PC-9 (cell line): ENCODE data around the gene PAPOLA. TPM values are rescaled to one million over a fixed set of nuclear protein-coding genes. Genes with fewer than 3 reads are reported as not detected.

ENCODE experiments used
- BruUV-seq: library from RNA; stranded (reverse); fragments of 400-500 nt; replicated peaks from 2 replicates; lab custom pipeline; 2021; lab: Mats Ljungman, UMichigan
- CTCF ChIA-PET: fragments of 300-600 bp; sonication (Branson Sonifier 250); formaldehyde crosslinking; loops from one replicate; lab custom pipeline; 2022; ENCODE audit warnings: antibody characterized with exemption; lab: Charles Lee
- POLR2A ChIA-PET: fragments of 300-600 bp; sonication (Branson Sonifier 250); formaldehyde crosslinking; loops from one replicate; lab custom pipeline; 2022; ENCODE audit warnings: antibody characterized with exemption; ENCODE audit not compliant: unreplicated experiment; lab: Charles Lee
- DNase-seq, 2 experiments: peaks; one replicate each; pipeline versions ENCODE4 v3.0.0 to v3.0.0-alpha.2; 2015 to 2022; ENCODE audit warnings: mixed read lengths in 1 of 2
- H2AFZ ChIP-seq: fragments of 200-600 bp; sonication (generic); 2 replicates; pipeline ENCODE4 v1.8.1; 2017; ENCODE audit warnings: antibody characterized with exemption
- H3F3A ChIP-seq: fragments of 200-600 bp; sonication (generic); 2 replicates; pipeline ENCODE4 v1.8.1; 2017; ENCODE audit warnings: antibody characterized with exemption, mild to moderate bottlenecking, low read depth; ENCODE audit not compliant: insufficient read depth
- H3K27ac ChIP-seq: fragments of 200-600 bp; sonication (generic); 2 replicates; pipeline ENCODE4 v1.6.1; 2016; ENCODE audit warnings: mixed run types
- H3K27me3 ChIP-seq: fragments of 200-600 bp; sonication (generic); 2 replicates; pipeline ENCODE4 v1.6.1; 2016; ENCODE audit warnings: low read depth, mixed run types; ENCODE audit not compliant: insufficient read depth
- H3K36me3 ChIP-seq: fragments of 200-600 bp; sonication (generic); 2 replicates; pipeline ENCODE4 v1.6.1; 2016; ENCODE audit warnings: low read depth, mixed run types
- H3K4me1 ChIP-seq: fragments of 200-600 bp; sonication (generic); replicated peaks from 2 replicates; pipeline ENCODE4 v1.6.1; 2016; ENCODE audit warnings: mixed run types; ENCODE audit not compliant: insufficient read depth
- H3K4me2 ChIP-seq: fragments of 200-600 bp; sonication (generic); 2 replicates; pipeline ENCODE4 v1.6.1; 2017; ENCODE audit warnings: mixed run types
- H3K4me3 ChIP-seq: fragments of 200-600 bp; sonication (generic); 2 replicates; pipeline ENCODE4 v1.6.1; 2016; ENCODE audit warnings: mixed run types
- H3K79me2 ChIP-seq: fragments of 200-600 bp; sonication (generic); 2 replicates; pipeline ENCODE4 v1.6.1; 2017; ENCODE audit warnings: low read depth, mixed run types
- H3K9me2 ChIP-seq: fragments of 200-600 bp; sonication (generic); 2 replicates; pipeline ENCODE4 v1.8.1; 2017; ENCODE audit warnings: mild to moderate bottlenecking; ENCODE audit not compliant: insufficient read depth
- H3K9me3 ChIP-seq: fragments of 200-600 bp; sonication (generic); 2 replicates; pipeline ENCODE4 v1.8.1; 2016; ENCODE audit warnings: low read depth; ENCODE audit not compliant: insufficient read depth
- H4K20me1 ChIP-seq: fragments of 200-600 bp; sonication (generic); 2 replicates; pipeline ENCODE4 v1.8.1; 2017; ENCODE audit not compliant: insufficient read depth
- CTCF ChIP-seq: fragments of 200-600 bp; sonication (generic); conservative IDR thresholded peaks from 2 replicates; pipeline ENCODE4 v1.6.1; 2017; ENCODE audit warnings: mixed run types, antibody characterized with exemption, mild to moderate bottlenecking, moderate library complexity
- EZH2 ChIP-seq: fragments of 200-600 bp; sonication (generic); IDR thresholded peaks from 2 replicates; pipeline ENCODE4 v1.8.0; 2017; ENCODE audit warnings: antibody characterized with exemption, low read depth
- intact Hi-C: fragments of 100-400 bp; cut with micrococcal nuclease; formaldehyde crosslinking; loops from one replicate; pipeline ENCODE4 v1.10.0; 2022; ENCODE audit not compliant: unreplicated experiment
- total RNA-seq: library from RNA; stranded (reverse); gene quantifications from 2 replicates; pipeline ENCODE4 v1.2.3, GENCODE V29; 2021

The PAPOLA gene
- total RNA-seq, 1 experiment from 2014 or later: 68.4 TPM

DNA sequence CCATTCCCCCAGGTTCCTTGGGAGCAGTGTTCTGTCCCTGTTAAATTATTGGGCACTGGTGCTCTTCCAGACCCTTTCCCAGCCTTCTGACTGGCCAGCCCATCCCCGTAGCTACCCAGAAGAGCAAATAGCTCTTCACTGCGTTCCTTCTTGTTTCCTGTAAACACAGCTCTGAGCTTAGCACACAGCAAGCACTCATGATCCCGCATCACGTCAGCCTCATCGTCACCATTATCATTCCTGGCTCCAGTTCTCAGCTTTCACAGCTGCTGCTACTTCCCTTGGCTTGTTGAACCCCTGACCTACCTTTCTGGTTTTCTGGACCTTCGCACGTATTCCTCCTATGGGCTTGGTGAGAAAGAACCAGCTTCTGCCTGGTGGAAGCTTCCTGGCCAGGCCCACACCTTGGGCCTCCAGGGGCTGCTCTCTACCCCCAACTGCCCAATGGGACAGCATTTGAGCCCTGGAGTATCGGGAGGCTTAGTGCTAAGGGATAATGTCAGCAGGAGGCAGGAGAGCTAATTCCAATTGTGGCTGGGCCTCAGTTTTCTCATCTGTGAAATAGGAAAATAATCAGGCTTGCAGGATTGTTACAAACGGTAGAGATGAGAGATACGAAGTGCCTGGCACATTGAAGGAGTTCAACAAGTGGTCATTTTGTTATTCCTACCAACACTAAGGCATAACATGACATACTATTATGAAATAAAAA lies 22.6 kb upstream of the PAPOLA start:
- no peaks in the 10 kb centered on the region for H3K27me3 ChIP-seq
- H3K4me1 ChIP-seq: no peaks in the 10 kb centered on the region
- BruUV-seq: no TSS peak
- ChIA-PET CTCF (no interaction called here), POLR2A (no interaction called here)
- H3K4me2 ChIP-seq: no peak overlapping the region
- no peaks in the 10 kb centered on the region for H3K79me2 ChIP-seq
- no peaks in the 10 kb centered on the region for H3K9me3 ChIP-seq
- H3K4me3 ChIP-seq: no peak overlapping the region
- H3K36me3 ChIP-seq: no peaks in the 10 kb centered on the region
- no peak overlapping the region for H2AFZ ChIP-seq
- DNase-seq: no peak
- TF ChIP-seq EZH2 (no peak), CTCF (no peak)
- H3F3A ChIP-seq: no peaks in the 10 kb centered on the region
- no peaks in the 10 kb centered on the region for H4K20me1 ChIP-seq
- no peaks in the 10 kb centered on the region for H3K9me2 ChIP-seq
- no peak overlapping the region for H3K27ac ChIP-seq
- intact Hi-C loops: no loop called here

DNA sequence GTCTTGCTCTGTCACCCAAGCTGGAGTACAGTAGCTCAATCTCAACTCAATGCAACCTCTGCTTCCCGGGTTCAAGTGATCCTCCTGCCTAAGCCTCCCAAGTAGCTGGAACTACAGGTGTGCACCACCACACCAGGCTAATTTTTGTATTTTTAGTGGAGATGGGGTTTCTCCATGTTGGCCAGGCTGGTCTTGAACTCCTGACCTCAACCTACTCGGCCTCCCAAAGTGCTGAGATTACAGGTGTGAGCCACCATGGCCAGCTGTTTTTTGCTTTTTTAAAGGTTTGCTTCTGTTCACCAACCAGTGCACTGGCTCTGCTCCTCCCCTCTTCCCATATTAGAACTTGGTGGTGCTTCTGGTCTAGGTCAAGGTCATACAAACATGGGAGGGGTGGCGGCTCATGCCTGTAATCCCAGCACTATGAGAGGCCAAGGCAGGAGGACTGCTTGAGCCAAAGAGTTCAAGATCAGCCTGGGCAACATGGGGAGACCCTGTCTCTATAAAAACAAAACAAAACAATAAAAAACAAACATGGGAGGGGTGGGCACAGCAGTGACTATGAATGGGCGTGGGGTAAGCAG lies 20.4 kb upstream of the PAPOLA start:
- H3K27me3 ChIP-seq: no peaks in the 10 kb centered on the region
- H3K27ac ChIP-seq: no peak overlapping the region
- H3K4me3 ChIP-seq: no peak overlapping the region
- H3K36me3 ChIP-seq: no peaks in the 10 kb centered on the region
- TF ChIP-seq EZH2 (no peak), CTCF (no peak)
- no TSS peak for BruUV-seq
- H3K4me1 ChIP-seq: no peaks in the 10 kb centered on the region
- no peak overlapping the region for H3K4me2 ChIP-seq
- intact Hi-C loops: no loop called here
- no peaks in the 10 kb centered on the region for H3K79me2 ChIP-seq
- H2AFZ ChIP-seq: no peak overlapping the region
- ChIA-PET POLR2A (no interaction called here), CTCF (no interaction called here)
- H3K9me3 ChIP-seq: no peaks in the 10 kb centered on the region
- DNase-seq: no peak
- no peaks in the 10 kb centered on the region for H3F3A ChIP-seq
- no peaks in the 10 kb centered on the region for H3K9me2 ChIP-seq
- H4K20me1 ChIP-seq: no peaks in the 10 kb centered on the region

- no peaks in the 10 kb centered on the region for H3K27me3 ChIP-seq
- TF ChIP-seq CTCF (no peak), EZH2 (no peak)
- no peak for DNase-seq
- no peaks in the 10 kb centered on the region for H3K9me3 ChIP-seq
- no peaks in the 10 kb centered on the region for H4K20me1 ChIP-seq
- CTCF ChIA-PET: no interaction called here
- no peak overlapping the region for H3K27ac ChIP-seq
- H3K4me3 ChIP-seq: no peak overlapping the region
- H3K36me3 ChIP-seq: no peaks in the 10 kb centered on the region
- BruUV-seq: no TSS peak
- H3K4me2 ChIP-seq: no peak overlapping the region
- POLR2A ChIA-PET: no interaction called here
- no peaks in the 10 kb centered on the region for H3K4me1 ChIP-seq
- H3K79me2 ChIP-seq: no peaks in the 10 kb centered on the region
- H2AFZ ChIP-seq: no peak overlapping the region
- intact Hi-C loops: no loop called here
- no peaks in the 10 kb centered on the region for H3F3A ChIP-seq
- H3K9me2 ChIP-seq: no peaks in the 10 kb centered on the region
Measured at GRCh38 chr14:96482986-96483385, 19.2 kb upstream of the PAPOLA start.
